Heart left ventricle (tissue), 13 donors: ENCODE measurements around the gene CCDC18.
"Not testable (repeated sequence)": the region's sequence is repeated elsewhere in the genome, so short reads cannot be mapped to it uniquely, and the experiment has no call there.

Source experiments
- POLR2A ChIP-seq, 2 donors: fragments of 450-650 bp; IDR thresholded peaks; one replicate each; pipeline ENCODE4 v1.6.1; 2017; ENCODE audit warnings: antibody characterized with exemption in 2 of 2, mild to moderate bottlenecking in 2 of 2, moderate library complexity in 2 of 2
- TF ChIP-seq, protein P1 (sequence below), 12 donors: fragments of 200-600 bp; sonication (generic) in 4 of 12; IDR thresholded peaks; one replicate each; pipeline versions ENCODE4 v1.5.0 to v1.8.0; 2018 to 2022; ENCODE audit warnings: antibody characterized with exemption in 12 of 12, mild to moderate bottlenecking in 5 of 12
- donor health status: ischemic (EF 13 %, LVEDD 7.1; RV severe dilation, severe dysfunction).
- donor health status: DM: no; HTN: yes; CAD: no.
- donor health status: DM: no; HTN: no; CAD: no.
- donor health status: ischemic (EF 25% LVEDD 6.9; RV normal size, moderate dysfunction).
- donor health status: ischemic (EF 25% LVEDD 5.7; RV mildly dilated, moderate dysfunction).
- donor health status: ischemic (EF 35%, LVEDD 5.7; RV mildly dilated, moderate dysfunction).
- donor health status: nonischemic (EF 11% LVEDD 7.7; RV severe dilation, severe dysfunction).
- donor health status: DM: yes; HTN: yes; CAD: no.
- donor health status: PGD.
- donor health status: ischemic (EF 29% LVEDD 5.4; RV normal size, mild dysfunction).
- donor health status: nonischemic (EF 23%, LVEDD 6.1; RV moderate dilation, normal function).

DNA sequence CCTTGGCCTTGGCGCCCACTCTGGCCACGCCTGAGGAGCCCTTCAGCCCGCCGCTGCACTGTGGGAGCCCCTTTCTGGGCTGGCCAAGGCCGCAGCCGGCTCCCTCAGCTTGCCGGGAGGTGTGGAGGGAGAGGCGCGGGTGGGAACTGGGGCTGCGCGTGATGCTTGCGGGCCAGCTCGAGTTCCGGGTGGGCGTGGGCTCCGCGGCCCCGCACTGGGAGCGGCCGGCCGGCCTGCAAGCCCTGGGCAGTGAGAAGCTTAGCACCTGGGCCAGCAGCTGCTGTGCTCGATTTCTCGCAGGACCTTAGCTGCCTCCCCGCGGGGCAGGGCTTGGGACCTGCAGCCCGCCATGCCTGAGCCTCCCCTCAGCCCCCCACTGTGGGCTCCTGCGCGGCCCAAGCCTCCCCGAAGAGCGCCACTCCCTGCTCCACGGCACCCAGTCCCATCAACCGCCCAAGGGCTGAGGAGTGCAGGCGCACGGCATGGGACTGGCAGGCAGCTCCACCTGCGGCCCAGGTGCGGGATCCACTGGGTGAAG, 10.3 kb upstream of the CCDC18 start:
- TF ChIP-seq, protein P1, sequence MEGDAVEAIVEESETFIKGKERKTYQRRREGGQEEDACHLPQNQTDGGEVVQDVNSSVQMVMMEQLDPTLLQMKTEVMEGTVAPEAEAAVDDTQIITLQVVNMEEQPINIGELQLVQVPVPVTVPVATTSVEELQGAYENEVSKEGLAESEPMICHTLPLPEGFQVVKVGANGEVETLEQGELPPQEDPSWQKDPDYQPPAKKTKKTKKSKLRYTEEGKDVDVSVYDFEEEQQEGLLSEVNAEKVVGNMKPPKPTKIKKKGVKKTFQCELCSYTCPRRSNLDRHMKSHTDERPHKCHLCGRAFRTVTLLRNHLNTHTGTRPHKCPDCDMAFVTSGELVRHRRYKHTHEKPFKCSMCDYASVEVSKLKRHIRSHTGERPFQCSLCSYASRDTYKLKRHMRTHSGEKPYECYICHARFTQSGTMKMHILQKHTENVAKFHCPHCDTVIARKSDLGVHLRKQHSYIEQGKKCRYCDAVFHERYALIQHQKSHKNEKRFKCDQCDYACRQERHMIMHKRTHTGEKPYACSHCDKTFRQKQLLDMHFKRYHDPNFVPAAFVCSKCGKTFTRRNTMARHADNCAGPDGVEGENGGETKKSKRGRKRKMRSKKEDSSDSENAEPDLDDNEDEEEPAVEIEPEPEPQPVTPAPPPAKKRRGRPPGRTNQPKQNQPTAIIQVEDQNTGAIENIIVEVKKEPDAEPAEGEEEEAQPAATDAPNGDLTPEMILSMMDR (IDR thresholded peaks at IDR 0.05), result not testable (repeated sequence)
- not testable (repeated sequence) for TF ChIP-seq POLR2A (IDR thresholded peaks at IDR 0.05)
